ENCODE results near the gene ZNF57. TPM values are rescaled to one million over a fixed set of nuclear protein-coding genes. Genes with fewer than 3 reads are reported as not detected.

ZNF57 gene
- total and polyA plus RNA-seq, 9 of the 15 experiments (the other 6 are each of a cell fraction or from before 2014, with no cell fraction given) = 3.9 to 13.5 (median 7.8) TPM

DNA sequence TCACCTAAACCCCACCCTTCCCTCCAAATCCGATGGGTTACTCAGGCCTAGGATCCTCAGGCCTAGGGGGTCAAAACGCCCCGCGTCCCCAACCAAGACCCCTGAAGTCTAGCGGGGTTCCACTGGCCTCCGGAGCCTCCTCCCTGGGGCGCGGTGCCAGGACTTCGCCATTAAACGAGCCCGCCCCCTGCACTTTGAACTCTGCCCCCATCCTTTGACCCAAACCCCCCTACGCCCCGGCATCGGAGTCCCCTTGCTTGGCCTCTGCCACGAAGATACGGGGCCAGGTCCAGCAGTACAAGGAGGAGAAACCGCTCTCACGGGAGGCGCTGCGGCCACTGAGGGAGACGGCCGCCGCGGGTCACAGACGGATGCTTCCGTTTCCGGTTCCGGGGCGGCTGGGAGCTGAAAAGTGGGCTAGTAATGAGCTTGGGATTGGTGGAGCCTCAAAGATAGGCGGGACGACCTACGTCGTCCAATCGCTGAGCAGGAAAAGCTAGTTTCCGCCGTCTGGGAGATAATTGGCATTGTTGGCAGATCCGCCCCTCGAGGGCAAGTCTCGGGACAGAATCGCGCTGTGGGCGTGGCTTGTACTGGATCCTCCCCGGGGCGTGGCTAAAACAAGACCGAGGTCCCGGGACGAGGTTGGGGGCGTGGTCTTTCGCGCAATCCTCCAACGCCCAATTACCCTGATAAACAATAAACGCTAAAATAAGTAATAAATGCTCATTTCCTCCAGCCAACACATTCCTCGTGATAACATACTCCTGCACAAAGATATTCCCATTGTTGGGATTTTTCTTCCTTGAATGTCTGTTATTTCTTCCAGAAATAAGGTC lies 49.8 kb downstream of the ZNF57 start (continued):
- TF ChIP-seq CBFB (CRISPR knock-in tag; IDR thresholded peaks at IDR 0.05) (0 out of 2 replicates have a peak, but pooled peaks have one; percentile 62), EGR1 (conservative IDR thresholded peaks at IDR 0.05) (peak; percentile 15), SREBF1 (IDR thresholded peaks at IDR 0.05; ENCODE audit: borderline replicate concordance, low read depth, low read length) (peak; percentile 48; the same call in 1 of the 2 replicates), HMG20A (CRISPR knock-in tag; conservative IDR thresholded peaks at IDR 0.05) (no peak), ZNF699 (CRISPR knock-in tag; IDR thresholded peaks at IDR 0.05; ENCODE audit: insufficient replicate concordance) (no peak), ZNF282 (CRISPR knock-in tag; IDR thresholded peaks at IDR 0.05) (no peak), KAT8 (IDR thresholded peaks at IDR 0.05; ENCODE audit: low read depth) (no peak), RBBP5 (IDR thresholded peaks at IDR 0.05; ENCODE audit: borderline replicate concordance, insufficient read depth, low read length, poor library complexity, severe bottlenecking) (peak; percentile 94), SMARCB1 (IDR thresholded peaks at IDR 0.05; ENCODE audit: insufficient read length, low read depth) (no peak), SMAD4 (CRISPR knock-in tag; conservative IDR thresholded peaks at IDR 0.05) (0 out of 2 replicates have a peak, but pooled peaks have one; percentile 76), CHCHD3 (CRISPR knock-in tag; IDR thresholded peaks at IDR 0.05) (no peak), MAFK (IDR thresholded peaks at IDR 0.05; ENCODE audit: low read length) (peak; percentile 5; the same call in 1 of the 2 replicates), TOE1 (IDR thresholded peaks at IDR 0.05; ENCODE audit: borderline replicate concordance) (peak; percentile 81), TOE1 (CRISPR knock-in tag; IDR thresholded peaks at IDR 0.05; ENCODE audit: borderline replicate concordance, low read depth) (no peak)
- TF ChIP-seq, protein P1, sequence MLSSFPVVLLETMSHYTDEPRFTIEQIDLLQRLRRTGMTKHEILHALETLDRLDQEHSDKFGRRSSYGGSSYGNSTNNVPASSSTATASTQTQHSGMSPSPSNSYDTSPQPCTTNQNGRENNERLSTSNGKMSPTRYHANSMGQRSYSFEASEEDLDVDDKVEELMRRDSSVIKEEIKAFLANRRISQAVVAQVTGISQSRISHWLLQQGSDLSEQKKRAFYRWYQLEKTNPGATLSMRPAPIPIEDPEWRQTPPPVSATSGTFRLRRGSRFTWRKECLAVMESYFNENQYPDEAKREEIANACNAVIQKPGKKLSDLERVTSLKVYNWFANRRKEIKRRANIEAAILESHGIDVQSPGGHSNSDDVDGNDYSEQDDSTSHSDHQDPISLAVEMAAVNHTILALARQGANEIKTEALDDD (IDR thresholded peaks at IDR 0.05) = no peak
- TF ChIP-seq, protein P2, sequence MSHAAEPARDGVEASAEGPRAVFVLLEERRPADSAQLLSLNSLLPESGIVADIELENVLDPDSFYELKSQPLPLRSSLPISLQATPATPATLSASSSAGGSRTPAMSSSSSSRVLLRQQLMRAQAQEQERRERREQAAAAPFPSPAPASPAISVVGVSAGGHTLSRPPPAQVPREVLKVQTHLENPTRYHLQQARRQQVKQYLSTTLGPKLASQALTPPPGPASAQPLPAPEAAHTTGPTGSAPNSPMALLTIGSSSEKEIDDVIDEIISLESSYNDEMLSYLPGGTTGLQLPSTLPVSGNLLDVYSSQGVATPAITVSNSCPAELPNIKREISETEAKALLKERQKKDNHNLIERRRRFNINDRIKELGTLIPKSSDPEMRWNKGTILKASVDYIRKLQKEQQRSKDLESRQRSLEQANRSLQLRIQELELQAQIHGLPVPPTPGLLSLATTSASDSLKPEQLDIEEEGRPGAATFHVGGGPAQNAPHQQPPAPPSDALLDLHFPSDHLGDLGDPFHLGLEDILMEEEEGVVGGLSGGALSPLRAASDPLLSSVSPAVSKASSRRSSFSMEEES (CRISPR knock-in tag; IDR thresholded peaks at IDR 0.05) = no peak
- TF ChIP-seq, protein P3, sequence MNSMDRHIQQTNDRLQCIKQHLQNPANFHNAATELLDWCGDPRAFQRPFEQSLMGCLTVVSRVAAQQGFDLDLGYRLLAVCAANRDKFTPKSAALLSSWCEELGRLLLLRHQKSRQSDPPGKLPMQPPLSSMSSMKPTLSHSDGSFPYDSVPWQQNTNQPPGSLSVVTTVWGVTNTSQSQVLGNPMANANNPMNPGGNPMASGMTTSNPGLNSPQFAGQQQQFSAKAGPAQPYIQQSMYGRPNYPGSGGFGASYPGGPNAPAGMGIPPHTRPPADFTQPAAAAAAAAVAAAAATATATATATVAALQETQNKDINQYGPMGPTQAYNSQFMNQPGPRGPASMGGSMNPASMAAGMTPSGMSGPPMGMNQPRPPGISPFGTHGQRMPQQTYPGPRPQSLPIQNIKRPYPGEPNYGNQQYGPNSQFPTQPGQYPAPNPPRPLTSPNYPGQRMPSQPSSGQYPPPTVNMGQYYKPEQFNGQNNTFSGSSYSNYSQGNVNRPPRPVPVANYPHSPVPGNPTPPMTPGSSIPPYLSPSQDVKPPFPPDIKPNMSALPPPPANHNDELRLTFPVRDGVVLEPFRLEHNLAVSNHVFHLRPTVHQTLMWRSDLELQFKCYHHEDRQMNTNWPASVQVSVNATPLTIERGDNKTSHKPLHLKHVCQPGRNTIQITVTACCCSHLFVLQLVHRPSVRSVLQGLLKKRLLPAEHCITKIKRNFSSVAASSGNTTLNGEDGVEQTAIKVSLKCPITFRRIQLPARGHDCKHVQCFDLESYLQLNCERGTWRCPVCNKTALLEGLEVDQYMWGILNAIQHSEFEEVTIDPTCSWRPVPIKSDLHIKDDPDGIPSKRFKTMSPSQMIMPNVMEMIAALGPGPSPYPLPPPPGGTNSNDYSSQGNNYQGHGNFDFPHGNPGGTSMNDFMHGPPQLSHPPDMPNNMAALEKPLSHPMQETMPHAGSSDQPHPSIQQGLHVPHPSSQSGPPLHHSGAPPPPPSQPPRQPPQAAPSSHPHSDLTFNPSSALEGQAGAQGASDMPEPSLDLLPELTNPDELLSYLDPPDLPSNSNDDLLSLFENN (IDR thresholded peaks at IDR 0.05; ENCODE audit: low read depth in 2 of 2, low read length in 2 of 2) = peak in 1 of 2 experiments; percentile 70; a peak in 1 of 4 replicates
- TF ChIP-seq, protein P4, sequence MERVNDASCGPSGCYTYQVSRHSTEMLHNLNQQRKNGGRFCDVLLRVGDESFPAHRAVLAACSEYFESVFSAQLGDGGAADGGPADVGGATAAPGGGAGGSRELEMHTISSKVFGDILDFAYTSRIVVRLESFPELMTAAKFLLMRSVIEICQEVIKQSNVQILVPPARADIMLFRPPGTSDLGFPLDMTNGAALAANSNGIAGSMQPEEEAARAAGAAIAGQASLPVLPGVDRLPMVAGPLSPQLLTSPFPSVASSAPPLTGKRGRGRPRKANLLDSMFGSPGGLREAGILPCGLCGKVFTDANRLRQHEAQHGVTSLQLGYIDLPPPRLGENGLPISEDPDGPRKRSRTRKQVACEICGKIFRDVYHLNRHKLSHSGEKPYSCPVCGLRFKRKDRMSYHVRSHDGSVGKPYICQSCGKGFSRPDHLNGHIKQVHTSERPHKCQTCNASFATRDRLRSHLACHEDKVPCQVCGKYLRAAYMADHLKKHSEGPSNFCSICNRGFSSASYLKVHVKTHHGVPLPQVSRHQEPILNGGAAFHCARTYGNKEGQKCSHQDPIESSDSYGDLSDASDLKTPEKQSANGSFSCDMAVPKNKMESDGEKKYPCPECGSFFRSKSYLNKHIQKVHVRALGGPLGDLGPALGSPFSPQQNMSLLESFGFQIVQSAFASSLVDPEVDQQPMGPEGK (CRISPR knock-in tag; IDR thresholded peaks at IDR 0.05; ENCODE audit: borderline replicate concordance) = no peak

Measured in K562 (cell line).